ENCODE data around the gene ABCC5.
"Not testable (repeated sequence)": the region's sequence is repeated elsewhere in the genome, so short reads cannot be mapped to it uniquely, and the experiment has no call there.

ABCC5 gene

GRCh38 chr3:184030536-184030935, 12.9 kb upstream of the ABCC5 start:
- Mint-ChIP-seq H3K27ac (peak overlapping the region; percentile 37), H3K36me3 (ENCODE audit: low read depth) (no peaks in the 10 kb centered on the region), H3K4me3 (no peak overlapping the region), H3K27me3 (peaks cover 9% of the 10 kb centered on the region), H3K9me3 (no peaks in the 10 kb centered on the region), H3K4me1 (ENCODE audit: low read depth) (peaks cover 8% of the 10 kb centered on the region)
- intact Hi-C loops (cut with micrococcal nuclease), result no loop called here

DNA sequence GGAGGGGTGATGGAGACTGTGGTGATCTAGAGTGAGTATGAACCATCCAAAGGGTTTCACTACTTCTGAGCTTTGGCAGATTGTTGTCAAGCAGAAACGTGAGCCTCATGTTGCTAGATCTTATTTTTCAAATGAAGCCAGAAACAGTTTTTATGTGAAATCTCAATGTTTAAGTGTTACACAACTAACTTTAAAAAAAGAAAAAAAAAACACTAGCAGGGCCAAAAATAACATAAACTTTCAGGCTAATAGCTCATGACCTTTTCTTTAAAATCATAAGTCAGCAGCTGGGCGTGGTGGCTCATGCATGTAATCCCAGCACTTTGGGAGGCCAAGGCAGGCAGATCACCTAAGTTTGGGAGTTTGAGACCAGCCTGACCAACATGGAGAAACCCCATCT, 11.8 kb upstream of the ABCC5 start:
- peaks cover 7% of the 10 kb centered on the region for H3K27me3 Mint-ChIP-seq
- H3K4me3 Mint-ChIP-seq, result no peak overlapping the region
- peaks cover 8% of the 10 kb centered on the region for H3K4me1 Mint-ChIP-seq (ENCODE audit: low read depth)
- no peaks in the 10 kb centered on the region for H3K9me3 Mint-ChIP-seq
- intact Hi-C loops (cut with micrococcal nuclease), result no loop called here
- H3K27ac Mint-ChIP-seq, result no peak overlapping the region
- H3K36me3 Mint-ChIP-seq (ENCODE audit: low read depth), result no peaks in the 10 kb centered on the region

GRCh38 chr3:184028275-184028890, 10.7 kb upstream of the ABCC5 start:
- intact Hi-C loops (cut with micrococcal nuclease); H3K9me3 Mint-ChIP-seq; H3K27ac Mint-ChIP-seq; H3K4me1 Mint-ChIP-seq (ENCODE audit: low read depth); H3K27me3 Mint-ChIP-seq; H3K4me3 Mint-ChIP-seq; H3K36me3 Mint-ChIP-seq (ENCODE audit: low read depth): not testable (repeated sequence)

DNA sequence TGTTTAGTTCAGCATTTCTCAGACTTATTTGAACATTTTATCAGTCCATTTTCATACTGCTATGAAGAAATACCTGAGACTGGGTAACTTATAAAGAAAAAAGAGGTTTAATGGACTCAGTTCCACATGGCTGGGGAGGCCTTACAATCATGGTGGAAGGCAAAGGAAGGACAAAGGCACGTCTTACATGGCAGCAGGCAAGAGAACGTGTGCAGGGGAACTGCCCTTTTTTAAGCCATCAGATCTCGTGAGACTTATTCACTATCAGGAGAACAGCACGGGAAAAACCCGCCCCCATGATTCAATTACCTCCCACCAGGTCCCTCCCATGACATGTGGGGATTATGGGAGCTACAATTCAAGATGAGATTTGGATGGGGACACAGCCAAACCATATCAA, 7.6 kb upstream of the ABCC5 start:
- H3K27ac Mint-ChIP-seq; H3K36me3 Mint-ChIP-seq (ENCODE audit: low read depth); H3K4me3 Mint-ChIP-seq; intact Hi-C loops (cut with micrococcal nuclease); H3K27me3 Mint-ChIP-seq; H3K9me3 Mint-ChIP-seq: not testable (repeated sequence)
- peaks cover 16% of the 10 kb centered on the region for H3K4me1 Mint-ChIP-seq (ENCODE audit: low read depth)

DNA sequence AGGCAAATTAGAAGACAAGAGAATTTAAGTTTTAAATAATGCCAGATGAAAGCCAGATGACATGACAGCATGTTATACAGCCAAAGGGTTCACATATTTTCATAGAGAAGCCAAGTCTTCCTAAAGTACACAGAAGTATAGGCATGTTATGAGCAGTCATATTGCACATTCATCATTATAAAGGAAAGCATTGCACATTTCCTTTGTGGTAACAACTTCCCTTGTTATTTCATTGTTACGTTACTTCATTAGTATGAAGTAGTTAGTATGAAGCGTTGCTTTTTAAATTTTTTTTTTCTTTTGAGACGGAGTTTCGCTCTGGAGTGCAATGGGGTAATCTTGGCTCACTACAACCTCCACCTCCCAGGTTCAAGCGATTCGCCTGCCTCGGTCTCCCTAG, 4.6 kb upstream of the ABCC5 start:
- H3K36me3 Mint-ChIP-seq (ENCODE audit: low read depth), result peaks cover 6% of the 10 kb centered on the region
- peak overlapping the region; percentile 30 for H3K4me3 Mint-ChIP-seq
- peaks cover 1% of the 10 kb centered on the region for H3K27me3 Mint-ChIP-seq
- no peaks in the 10 kb centered on the region for H3K9me3 Mint-ChIP-seq
- peak overlapping the region; percentile 61 for H3K27ac Mint-ChIP-seq
- H3K4me1 Mint-ChIP-seq (ENCODE audit: low read depth), result peaks cover 24% of the 10 kb centered on the region
- intact Hi-C loops (cut with micrococcal nuclease), result no loop called here

DNA sequence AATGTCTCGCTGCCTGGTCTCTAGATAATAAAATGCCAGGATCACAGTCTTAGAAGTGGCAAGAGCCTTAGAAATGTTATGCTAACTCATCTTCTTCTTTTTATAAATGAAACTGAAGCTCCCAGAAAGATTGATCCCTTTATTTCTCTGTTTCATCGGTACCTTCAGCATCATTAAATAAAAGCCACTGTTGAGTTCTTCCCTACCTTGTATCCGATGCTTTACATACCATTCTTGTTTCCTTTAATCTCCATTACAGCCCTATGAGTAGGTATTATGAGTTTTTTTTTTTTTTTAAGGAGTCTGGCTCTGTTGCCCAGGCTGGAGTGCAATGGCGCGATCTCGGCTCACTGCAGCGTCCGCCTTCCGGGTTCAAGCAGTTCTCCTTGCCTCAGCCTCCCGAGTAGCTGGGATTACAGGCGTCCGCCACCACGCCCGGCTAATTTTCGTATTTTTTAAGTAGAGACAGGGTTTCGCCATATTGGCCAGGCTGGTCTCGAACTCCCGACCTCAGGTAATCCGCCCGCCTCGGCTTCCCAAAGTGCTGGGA, 815 bp upstream of the ABCC5 start:
- H3K27me3 Mint-ChIP-seq, result peaks cover 3% of the 10 kb centered on the region
- H3K27ac Mint-ChIP-seq, result peak overlapping the region; percentile 94
- H3K4me3 Mint-ChIP-seq, result peak overlapping the region; percentile 98
- intact Hi-C loops (cut with micrococcal nuclease), result loop anchor here (5.0 kb wide), 2 partner anchors 41 to 234 kb away; no protein-coding TSS in a partner anchor
- H3K9me3 Mint-ChIP-seq, result no peaks in the 10 kb centered on the region
- H3K36me3 Mint-ChIP-seq (ENCODE audit: low read depth), result peaks cover 40% of the 10 kb centered on the region
- H3K4me1 Mint-ChIP-seq (ENCODE audit: low read depth), result peaks cover 50% of the 10 kb centered on the region

- H3K36me3 Mint-ChIP-seq (ENCODE audit: low read depth), result peaks cover 54% of the 10 kb centered on the region
- H3K4me3 Mint-ChIP-seq, result peak overlapping the region; percentile 98
- intact Hi-C loops (cut with micrococcal nuclease), result loop anchor here (1.0 to 5.0 kb wide), 5 partner anchors 10 to 235 kb away; no protein-coding TSS in a partner anchor
- no peaks in the 10 kb centered on the region for H3K9me3 Mint-ChIP-seq
- peaks cover 52% of the 10 kb centered on the region for H3K4me1 Mint-ChIP-seq (ENCODE audit: low read depth)
- H3K27ac Mint-ChIP-seq, result peak overlapping the region; percentile 94
- H3K27me3 Mint-ChIP-seq, result peaks cover 3% of the 10 kb centered on the region
Observed at GRCh38 chr3:184016811-184017671, 643 bp downstream of the ABCC5 start.

- Mint-ChIP-seq H3K27ac (peak overlapping the region; percentile 94), H3K9me3 (no peaks in the 10 kb centered on the region), H3K4me3 (peak overlapping the region; percentile 98), H3K36me3 (ENCODE audit: low read depth) (peaks cover 63% of the 10 kb centered on the region), H3K27me3 (peaks cover 3% of the 10 kb centered on the region), H3K4me1 (ENCODE audit: low read depth) (peaks cover 47% of the 10 kb centered on the region)
- intact Hi-C loops (cut with micrococcal nuclease), result loop anchor here (2.0 to 5.0 kb wide), 4 partner anchors 39 to 236 kb away; no protein-coding TSS in a partner anchor
Observed at GRCh38 chr3:184016169-184016570, 1.5 kb downstream of the ABCC5 start.

DNA sequence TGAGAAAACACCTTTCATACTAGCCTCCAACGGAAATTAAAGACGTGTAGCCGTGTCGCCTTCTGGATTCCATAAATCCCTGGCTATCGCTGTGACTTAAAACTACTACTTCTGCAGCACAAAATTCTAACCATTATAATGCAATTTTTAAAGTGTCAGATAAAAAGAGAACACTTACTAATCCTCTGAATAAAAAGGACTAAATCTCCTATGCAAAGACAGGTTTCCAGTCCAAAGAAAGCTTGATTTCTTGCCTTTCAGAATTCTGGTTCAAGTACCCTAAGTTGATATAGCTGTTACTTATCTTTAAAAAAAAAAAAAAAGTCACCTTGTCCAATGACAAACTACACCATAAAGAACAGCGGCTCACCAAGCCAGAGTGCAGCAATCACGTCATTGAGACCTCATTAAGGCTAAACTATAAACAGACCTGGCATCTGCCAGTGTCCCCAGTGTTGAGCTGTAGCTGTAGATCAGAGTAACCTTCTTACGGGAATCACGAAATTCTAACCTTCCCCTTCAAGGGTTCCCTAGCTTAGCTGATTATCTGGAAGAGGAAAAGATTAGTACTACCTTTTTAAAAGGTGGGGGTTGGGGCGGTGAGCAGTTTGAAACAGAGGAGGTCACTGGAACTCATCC, 2.2 kb downstream of the ABCC5 start:
- H3K4me1 Mint-ChIP-seq (ENCODE audit: low read depth), result peaks cover 47% of the 10 kb centered on the region
- H3K36me3 Mint-ChIP-seq (ENCODE audit: low read depth), result peaks cover 70% of the 10 kb centered on the region
- intact Hi-C loops (cut with micrococcal nuclease), result loop anchor here (2.0 to 5.0 kb wide), 4 partner anchors 38 to 237 kb away; no protein-coding TSS in a partner anchor
- H3K27me3 Mint-ChIP-seq, result peaks cover 3% of the 10 kb centered on the region
- H3K4me3 Mint-ChIP-seq, result peak overlapping the region; percentile 98
- H3K27ac Mint-ChIP-seq, result peak overlapping the region; percentile 94
- no peaks in the 10 kb centered on the region for H3K9me3 Mint-ChIP-seq

DNA sequence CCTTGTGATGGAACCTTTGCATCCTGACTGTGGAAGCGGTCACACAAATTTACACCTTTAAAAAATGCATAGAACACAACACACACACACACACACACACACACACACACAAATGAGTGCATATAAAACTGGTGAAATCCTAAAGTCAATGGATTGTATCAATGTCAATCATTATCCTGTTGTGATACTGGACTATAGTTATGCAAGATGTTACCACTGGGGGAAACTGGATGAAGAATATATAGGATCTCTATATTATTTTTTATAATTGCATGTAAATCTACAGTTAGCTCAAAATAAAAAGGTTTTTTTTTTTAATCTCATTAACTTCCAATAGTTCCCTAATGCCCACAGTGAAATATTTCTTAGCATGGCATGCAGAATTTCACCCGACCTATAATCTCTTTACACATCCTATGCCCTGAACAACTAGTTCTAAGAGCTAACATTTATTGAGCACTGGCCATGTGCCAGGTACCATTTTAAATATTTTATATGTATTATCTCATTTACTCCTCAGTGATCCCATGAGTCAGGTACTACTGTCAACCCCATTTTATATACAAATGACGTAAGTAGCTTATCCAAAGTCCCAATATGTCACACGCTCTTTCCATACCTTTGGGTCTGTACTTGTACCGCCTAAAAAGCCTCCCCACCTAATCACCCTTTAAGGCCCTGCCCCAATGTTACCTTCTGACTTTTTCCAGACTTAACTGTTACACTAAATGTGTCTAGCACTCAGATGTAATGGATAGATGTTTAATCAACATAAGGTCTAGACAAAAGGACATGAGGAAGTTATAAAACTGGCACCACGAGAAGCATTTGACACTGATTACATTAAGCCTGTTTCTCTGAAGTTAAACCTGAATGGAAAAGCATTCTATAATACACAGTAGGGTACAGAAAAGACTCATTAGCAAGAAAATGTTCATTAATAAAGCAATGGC, 5.5 kb downstream of the ABCC5 start:
- Mint-ChIP-seq H3K4me3 (no peak overlapping the region), H3K9me3 (no peaks in the 10 kb centered on the region)
- intact Hi-C loops (cut with micrococcal nuclease), result no loop called here

DNA sequence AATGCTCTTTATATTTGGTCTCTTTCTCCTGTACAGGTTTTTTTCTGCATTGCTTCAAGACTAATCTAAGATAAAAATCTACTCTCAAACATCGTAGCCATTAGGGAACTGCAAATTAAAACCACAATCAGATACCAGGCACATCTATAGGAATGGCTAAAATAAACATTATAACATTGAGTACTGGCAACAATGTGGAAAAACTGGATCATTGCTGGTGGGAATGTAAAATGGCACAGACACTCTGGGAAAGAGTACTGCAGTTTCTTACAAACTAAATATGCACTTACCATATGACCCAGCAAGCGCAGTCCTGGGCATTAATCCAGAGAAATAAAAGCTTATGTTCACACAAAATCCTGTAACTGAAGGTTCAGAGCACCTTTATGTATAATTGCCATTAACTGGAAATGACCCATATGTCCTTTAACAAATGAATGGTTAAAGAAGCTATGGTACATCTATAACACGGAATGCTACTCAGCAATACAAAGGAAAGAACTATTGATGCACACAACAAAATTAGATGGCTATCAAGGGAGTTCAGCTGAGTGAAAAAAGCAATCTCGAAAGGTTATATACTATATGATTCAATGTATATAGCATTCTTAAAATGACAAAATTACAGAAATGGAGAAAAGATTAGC, 6.3 kb downstream of the ABCC5 start:
- no peaks in the 10 kb centered on the region for H3K27me3 Mint-ChIP-seq
- H3K9me3 Mint-ChIP-seq, result no peaks in the 10 kb centered on the region
- H3K4me3 Mint-ChIP-seq, result no peak overlapping the region
- peaks cover 80% of the 10 kb centered on the region for H3K36me3 Mint-ChIP-seq (ENCODE audit: low read depth)
- intact Hi-C loops (cut with micrococcal nuclease), result no loop called here
- H3K27ac Mint-ChIP-seq, result no peak overlapping the region
- H3K4me1 Mint-ChIP-seq (ENCODE audit: low read depth), result peaks cover 52% of the 10 kb centered on the region

More for the DNA sequence above, 5.5 kb downstream of the ABCC5 start:
- no peak overlapping the region for H3K27ac Mint-ChIP-seq
- H3K36me3 Mint-ChIP-seq (ENCODE audit: low read depth), result peaks cover 83% of the 10 kb centered on the region
- H3K27me3 Mint-ChIP-seq, result peaks cover 2% of the 10 kb centered on the region
- H3K4me1 Mint-ChIP-seq (ENCODE audit: low read depth), result peaks cover 58% of the 10 kb centered on the region

- intact Hi-C loops (cut with micrococcal nuclease), result no loop called here
- H3K27me3 Mint-ChIP-seq, result no peaks in the 10 kb centered on the region
- H3K9me3 Mint-ChIP-seq, result no peaks in the 10 kb centered on the region
- peak overlapping the region; percentile 97 for H3K27ac Mint-ChIP-seq
- peaks cover 59% of the 10 kb centered on the region for H3K36me3 Mint-ChIP-seq (ENCODE audit: low read depth)
- H3K4me1 Mint-ChIP-seq (ENCODE audit: low read depth), result peaks cover 60% of the 10 kb centered on the region
- peak overlapping the region; percentile 32 for H3K4me3 Mint-ChIP-seq
Observed at GRCh38 chr3:184008161-184008560, 9.5 kb downstream of the ABCC5 start.

Measured in dendritic cell treated with granulocyte-macrophage colony-stimulating factor and Interleukin-4, amounts not matched to agents 40 ng/mL and 50 ng/mL, for 4 days (primary cell).